ENCODE data around the gene RTP1. TPM values are rescaled to one million over a fixed set of nuclear protein-coding genes. Genes with fewer than 3 reads are reported as not detected.
"Not testable (repeated sequence)": the region's sequence is repeated elsewhere in the genome, so short reads cannot be mapped to it uniquely, and the experiment has no call there.

RTP1 gene, protein sequence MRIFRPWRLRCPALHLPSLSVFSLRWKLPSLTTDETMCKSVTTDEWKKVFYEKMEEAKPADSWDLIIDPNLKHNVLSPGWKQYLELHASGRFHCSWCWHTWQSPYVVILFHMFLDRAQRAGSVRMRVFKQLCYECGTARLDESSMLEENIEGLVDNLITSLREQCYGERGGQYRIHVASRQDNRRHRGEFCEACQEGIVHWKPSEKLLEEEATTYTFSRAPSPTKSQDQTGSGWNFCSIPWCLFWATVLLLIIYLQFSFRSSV
- total RNA-seq = not detected
- long read RNA-seq = 0 reads

DNA sequence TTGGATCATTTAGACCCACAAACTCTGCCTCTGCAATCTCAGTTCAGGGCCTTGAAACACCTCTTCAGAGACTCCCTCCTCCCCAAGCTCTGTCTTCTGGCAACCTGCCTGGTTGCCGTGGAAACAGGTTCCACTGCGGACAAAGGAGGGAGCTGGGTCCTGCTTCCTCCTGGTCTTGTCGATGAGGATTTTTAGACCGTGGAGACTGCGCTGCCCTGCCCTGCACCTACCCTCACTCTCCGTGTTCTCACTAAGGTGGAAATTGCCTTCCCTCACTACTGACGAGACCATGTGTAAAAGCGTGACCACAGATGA lies at the start of gene RTP1:
TSS of gene RTP1 (plus strand) at position 152 of the 315 bp plus-strand sequence. CDS start at position 182, 30 bp downstream.
- no peak for DNase-seq (ENCODE audit: low spot score)

DNA sequence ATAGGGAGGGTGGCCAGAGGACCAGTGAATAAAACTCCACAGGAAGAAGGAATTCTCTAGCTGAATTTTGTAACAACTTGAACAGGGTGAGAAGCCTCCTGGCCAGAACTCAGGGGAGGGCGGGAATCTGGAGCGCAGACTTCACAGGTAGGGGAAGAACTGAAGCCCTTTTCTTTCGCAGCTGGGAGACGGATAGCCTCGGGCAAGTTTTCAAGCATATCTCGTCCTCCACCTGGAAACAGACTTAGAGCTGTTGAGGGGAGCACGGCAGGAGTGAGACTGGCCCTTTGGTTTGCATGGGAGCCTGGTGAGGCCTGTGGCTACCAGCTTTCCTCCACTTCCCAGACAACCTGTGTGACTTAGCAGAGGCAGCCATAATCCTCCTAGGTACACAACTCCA lies 47.1 kb upstream of the RTP1 start:
- DNase-seq (ENCODE audit: low spot score) = no peak

DNA sequence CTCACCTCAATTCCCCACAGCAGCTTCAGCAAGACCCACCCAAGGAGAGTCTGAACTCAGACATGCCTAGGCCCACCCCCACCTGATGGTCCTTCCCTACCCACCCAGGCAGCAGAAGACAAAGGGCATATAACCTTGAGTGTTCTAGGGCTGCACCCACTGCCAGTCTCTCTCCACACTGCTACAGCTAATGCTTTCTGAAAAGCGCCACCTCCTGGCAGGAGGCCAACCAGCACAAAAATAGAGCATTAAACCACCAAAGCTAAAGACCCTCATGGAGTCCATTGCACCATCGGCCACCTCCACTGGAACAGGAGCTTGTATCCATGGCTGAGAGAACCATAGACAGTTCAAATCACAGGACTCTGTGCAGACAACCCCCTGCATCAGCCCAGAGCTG lies 46.7 kb upstream of the RTP1 start:
- no peak for DNase-seq (ENCODE audit: low spot score)

DNA sequence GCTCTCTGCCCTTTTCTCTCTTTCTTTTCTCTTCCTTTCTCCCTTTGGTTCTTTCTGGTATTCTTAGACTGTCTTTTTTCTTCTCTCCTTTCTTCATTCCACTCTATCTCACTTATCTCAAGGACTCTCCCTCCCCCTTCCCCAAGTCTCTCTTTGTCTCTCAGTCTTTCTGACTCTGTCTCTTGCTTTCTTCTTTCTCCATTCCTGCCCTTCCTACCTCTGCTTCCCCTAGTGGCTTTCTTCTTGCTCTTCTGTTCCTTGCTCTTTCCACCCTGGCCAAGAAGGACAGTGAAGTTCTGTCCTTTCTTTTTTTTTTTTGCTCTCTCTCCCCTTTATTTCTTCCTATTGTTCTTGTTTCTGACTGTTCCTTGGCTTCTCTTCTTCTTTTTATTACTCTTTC lies 35.7 kb upstream of the RTP1 start:
- DNase-seq (ENCODE audit: low spot score) = no peak

DNA sequence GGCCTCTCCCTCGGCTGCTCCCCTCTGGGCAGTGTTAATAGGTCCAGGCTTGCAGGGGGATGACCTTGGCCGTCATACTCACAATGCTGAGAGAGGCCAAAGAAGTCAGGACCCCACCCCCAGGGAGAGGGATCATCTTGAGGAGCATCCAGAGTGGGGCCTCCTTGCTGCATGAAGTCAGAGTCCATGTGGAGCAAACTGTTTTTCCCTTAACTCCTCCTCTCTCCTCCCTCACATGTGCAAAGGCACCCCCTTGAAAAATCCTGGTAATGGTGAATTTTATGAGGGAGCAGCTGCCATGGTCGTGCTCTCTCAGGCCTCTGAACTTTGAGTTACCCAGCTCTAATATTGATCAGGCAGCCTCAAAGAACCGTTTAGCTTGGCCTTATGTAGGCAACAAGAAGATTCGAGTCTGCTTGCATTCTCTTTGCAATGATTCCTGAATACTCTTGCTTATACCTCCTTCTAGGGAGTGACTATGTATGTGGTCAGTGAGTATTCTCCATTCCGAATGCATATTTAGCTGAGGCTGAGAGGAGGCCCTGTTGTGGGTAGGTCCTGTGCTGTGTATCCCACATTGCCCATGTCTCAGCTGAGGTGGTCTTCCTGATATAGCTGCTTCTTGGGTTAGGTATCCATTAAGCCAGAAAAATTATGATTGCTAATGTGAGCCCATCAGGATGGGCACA lies 34.9 kb upstream of the RTP1 start:
- no peak for DNase-seq (ENCODE audit: low spot score)

DNA sequence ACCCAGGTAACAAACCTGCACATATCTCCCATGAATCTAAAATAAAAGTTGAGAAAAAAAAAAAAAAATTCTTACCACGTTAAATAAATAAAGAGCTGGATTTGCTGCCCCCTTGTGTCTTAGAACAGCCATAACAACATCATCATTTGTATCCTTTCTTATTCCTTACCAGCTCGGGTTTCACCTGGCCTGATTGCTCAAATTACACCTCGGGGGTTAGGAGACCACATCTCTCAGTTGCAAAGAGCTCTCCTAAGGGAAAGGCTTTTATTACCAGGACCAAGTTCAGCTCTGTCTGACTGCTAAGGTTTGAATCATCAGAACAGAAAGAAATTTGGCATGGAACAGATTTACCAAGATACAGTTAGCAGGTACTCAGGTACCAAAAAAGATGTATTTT lies 32.1 kb upstream of the RTP1 start:
- no peak for DNase-seq (ENCODE audit: low spot score)

DNA sequence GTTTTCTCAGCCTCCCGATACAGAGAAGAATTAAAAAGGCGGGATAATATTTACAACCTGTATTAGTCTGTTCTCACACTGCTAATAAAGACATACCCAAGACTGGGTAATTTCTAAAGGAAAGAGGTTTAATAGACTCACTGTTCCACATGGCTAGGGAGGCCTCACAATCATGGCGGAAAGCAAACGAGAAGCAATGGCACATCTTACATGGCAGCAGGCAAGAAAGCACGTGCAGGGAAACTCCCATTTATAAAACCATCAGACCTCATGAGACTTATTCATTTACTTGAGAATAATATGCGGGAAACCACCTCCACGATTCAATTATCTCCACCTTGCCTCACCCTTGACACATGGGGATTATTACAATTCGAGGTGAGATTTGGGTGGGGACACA lies 30.5 kb upstream of the RTP1 start:
- DNase-seq (ENCODE audit: low spot score) = no peak

DNA sequence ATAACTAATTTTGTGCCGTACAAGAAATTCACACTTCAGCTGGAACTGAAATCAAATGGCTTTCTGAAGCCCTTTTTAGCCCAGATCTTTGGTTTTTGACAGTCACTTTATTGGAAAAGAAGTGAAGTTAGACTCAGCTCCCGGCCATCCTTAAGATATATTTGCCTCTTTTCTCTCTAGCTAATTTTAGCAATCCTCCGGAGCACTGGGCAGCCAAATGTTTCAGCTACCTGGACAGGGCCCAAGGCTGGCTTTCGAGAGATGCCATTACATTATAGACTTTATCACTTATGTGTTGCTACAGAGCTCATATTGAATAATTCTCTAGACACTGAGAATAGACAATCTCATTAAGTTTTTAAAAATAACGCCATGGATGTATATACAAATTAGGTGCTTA lies 29.5 kb upstream of the RTP1 start:
- DNase-seq (ENCODE audit: low spot score) = no peak

DNA sequence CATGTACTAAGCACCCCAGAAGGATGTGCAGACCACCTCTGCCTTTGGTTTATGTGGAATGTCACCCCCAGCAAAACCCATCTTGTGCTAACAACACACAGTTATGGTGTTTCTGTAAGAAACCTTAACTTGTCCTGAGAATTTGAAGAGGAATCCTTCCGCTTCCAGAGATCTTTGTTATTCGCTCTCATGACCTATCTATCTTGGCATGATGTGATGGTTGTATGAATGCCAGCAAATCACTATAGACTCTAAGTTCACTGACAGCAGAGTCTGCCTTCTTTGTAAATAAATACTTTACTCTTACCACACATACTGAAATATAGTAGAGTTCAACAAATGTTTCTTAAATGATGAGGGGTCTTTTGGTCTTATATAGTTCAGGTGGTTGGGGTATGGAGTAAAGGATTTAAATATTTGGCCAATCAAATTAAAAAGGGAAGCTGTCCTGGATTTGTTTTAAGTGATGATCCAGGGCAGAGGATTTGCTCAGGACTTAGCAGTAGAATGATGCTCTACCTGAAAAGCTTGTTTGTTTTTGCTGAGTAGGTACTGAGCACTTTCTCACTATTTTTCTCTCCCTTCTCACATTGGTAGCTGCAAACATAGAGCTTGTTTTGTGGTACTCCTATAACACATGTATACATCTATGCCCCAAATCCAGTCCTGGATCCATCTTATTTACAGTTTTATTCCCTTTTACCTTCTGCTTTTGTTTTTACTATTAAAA lies 27.9 kb upstream of the RTP1 start:
- no peak for DNase-seq (ENCODE audit: low spot score)

DNA sequence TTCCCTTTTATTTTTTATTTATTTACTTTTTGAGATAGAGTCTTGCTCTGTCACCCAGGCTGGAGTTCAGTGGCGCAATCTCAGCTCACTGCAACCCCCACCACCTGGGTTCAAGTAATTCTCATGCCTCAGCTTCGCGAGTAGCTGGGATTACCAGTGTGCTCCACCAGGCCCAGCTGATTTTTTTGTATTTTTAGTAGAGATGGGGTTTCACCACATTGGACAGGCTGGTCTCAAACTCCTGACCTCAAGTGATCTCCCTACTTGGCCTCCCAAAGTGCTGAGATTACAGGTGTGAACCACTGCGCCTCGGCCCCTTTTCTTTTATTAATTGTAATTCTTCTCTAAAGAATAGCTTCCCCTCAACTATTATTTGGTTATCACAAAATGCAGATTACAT lies 26.4 kb upstream of the RTP1 start:
- not testable (repeated sequence) for DNase-seq (ENCODE audit: low spot score)

DNA sequence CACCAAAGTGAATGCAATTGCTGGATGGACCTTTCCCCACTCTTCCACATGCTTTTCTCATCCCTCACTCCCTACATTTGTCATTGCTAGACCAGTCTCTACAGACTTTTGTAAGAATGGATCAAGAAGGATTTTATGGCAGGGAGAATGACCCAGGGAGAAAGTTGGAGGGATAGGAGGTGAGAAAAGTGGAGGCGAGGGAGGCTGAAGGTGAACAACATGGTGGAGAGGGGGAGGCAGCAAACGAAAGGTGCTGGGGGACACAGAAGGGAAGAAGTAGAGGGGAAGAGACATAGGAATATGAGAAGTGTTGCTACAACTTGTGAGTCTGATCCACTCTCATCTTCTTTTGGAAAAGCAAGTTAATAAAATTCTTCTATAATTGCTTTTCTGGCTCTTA lies 24.4 kb upstream of the RTP1 start:
- no peak for DNase-seq (ENCODE audit: low spot score)

DNA sequence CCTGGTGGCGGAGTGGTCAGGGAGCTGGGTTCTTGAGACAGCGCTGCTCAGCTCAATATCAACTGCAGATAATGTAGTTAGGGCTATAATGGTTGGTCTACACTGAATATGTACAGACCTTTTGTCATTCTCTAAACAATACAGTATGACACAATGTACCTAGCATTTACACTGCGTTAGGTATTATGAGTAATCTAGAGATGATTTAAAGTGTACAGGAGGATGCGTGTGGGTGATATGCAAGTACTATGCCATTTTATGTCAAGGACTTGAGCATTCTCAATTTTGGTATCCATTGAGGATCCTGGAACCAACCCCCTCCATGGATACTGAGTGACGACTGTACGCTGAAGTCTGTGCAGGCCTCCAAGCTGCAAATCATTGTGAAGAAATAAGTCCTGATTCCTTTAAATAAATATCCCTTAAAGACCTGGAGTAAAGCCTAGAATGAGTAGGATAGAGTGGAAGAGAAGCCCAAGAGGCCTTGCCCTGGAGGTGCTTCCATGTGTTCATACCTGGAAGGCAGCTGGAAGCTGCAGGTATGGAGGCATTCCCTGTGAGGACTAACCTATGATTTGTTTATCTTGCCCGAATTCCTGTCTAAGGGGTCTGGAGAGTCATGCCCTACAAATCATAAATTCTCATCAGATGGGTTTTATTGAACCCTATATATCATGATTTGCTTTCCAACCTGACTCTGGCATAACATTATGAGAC lies 15.7 kb upstream of the RTP1 start:
- DNase-seq (ENCODE audit: low spot score) = no peak

DNA sequence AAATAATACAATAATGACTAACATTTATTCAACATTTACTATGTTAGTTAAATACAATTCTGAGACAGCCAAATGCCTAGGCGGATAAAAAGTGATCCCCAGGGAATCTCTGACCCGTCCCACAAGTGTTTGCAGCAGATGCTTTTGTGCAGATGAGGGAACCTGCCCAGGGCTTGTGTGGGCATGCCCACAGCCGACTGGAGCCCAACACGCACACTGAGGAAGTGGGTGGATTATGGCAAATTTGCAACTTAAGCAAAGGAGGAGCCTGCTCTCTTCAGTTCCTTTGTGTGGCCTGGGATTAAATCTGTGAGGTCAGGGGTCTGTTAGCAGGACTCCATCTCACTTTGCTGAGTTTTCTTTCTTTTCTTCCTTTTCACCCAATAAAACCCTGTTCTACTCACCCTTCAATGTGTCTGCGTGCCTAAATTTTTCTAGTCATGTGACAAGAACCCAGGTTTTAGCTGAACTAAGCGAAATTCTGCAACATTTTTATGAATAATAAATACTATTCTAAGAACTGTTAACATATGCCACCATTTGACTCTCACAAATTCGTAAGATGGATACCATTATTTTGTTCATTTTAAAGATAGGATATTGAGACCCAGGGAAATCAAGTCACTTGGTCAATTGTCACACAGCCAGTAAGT lies 13.9 kb upstream of the RTP1 start:
- no peak for DNase-seq (ENCODE audit: low spot score)

DNA sequence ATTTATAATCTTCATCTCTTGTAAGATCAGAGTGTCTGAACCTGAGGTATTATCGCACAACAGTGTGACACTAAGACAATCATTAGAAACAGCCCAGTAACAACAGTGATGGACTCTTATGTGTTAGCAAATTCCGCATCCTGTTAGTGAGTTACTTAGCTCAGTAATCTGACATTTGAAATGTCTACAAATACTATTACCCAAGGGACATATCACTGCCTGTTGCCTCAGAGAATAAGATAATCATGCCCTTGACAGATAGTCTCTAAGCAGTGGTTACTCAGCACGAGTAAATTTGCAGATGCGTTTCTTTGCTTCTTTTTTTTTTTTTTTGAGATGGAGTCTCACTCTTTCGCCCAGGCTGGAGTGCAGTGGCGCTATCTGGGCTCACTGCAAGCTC lies 13.4 kb upstream of the RTP1 start:
- no peak for DNase-seq (ENCODE audit: low spot score)

DNA sequence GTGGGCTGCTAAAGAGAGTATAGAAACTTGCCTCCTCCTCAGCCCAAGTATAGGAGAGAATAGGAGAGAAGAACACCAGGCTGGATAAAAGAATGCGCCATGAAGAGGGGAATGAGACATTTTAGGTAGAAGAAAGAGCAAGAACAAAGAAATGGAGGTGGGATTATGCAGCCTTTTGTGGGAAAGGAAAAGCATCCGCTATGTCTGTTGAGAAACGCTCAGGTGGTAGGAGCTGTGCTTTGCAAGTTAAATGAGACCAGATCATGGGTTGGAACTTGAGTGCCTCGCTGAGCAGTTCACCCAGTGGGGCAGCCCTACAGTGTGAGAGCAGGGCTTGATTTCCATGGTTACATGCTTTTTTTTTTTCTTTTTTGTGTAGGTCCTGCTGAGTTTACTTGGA lies 11.5 kb upstream of the RTP1 start:
- no peak for DNase-seq (ENCODE audit: low spot score)

DNA sequence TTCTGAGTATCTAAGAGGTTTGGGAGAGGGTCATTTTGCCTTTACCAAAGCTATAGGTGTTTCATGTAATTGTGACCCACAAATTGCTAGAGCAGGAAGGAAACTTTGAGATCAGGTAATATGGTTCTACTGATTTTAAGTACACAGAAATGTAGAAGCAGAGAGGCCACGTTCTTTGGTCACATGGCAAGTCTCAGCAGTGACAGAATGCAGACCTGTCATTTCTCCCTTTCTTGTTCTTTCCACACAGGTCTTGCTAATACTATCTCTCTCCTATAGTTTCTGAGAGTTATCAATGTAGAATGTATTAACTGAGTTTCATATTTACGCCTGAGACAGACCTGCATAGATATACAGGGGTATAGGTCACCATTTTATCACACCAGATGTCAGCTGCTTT lies 10.9 kb upstream of the RTP1 start:
- DNase-seq (ENCODE audit: low spot score) = no peak

DNA sequence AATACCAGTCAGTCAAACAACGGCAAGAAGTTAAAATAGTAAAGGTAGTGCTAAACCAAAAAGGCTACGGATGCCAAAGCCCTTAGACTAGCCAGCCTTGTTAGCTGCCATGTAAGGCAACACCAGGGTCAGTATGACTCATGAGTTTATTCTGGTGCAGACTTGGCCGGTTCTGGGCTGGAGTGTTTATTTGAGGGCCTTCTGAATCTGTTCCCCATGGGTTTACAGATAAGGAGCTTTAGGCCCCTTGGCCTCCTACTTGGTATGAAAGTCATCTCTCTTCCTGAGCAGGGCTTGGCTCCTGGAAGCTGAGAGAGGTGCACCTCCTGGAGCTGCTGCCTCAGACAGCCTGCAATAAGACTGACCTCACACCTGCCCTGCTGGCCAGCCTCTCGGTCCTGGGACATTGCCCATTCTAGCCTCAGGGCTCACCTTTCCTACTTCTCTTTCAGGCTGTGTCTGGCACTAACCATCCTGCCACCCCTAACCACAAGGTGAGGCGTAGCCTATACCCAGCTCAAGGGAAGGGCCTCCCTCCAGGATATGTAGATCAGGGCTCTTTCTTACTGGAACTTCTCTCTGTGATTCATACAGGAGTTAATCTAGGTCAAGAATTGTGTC lies 10.4 kb upstream of the RTP1 start:
- no peak for DNase-seq (ENCODE audit: low spot score)

DNA sequence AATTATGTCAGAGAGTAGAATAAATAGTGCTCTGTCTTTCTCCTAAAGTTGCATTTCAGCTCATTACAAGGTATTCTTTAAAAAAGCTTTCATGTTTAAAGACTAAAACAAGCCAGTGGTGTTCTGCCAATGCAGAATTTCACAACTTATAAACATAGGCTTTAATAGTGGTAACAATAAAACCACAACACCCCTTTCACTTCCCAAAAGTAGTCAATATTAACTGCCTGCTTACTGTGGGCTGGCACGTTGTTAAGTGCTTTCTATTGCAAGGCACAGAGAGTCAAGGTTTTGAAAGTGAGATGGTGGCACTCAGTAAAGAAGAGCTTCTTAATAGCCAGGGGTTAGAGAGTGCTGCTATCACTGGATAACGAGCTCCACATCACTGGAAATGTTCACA lies 8.4 kb upstream of the RTP1 start:
- DNase-seq (ENCODE audit: low spot score) = no peak

DNA sequence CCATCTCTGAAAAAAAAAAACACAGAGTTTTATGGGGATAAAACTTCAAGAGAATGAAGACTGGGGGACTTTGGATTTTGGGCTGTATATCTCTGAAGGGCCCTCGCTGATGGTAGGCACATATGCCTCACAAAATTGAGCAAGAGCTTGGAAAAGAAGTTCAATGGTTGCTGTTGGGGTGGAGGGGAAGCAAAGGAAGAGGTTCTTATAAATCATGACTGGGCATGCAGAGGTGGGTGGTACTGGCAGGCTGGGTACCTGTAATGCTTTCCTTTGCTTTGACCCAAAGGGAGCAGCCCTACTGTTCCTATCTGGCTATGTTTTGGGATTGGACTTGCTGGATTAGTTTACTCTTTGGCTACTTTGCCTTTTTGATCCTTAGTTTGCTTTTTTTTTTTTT lies 6.0 kb upstream of the RTP1 start:
- no peak for DNase-seq (ENCODE audit: low spot score)

DNA sequence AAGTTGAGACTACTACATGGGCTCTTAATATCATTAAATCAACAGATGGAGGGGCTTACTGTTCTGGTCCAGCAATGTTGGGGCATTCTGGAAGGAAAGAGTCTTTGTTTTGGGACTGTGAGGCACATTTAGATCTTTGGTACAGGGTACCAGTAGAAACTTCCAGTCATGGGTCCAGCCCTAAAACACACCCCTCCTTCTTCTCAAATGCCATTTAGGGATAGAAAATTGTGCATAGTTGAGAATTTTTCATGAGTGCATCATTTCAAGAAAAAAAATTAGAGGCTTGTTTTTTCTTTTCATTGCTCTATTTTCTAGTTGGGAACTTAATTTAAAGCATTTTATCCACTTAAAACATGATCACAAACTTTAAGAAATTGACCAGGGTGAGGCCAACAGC lies 4.1 kb upstream of the RTP1 start:
- no peak for DNase-seq (ENCODE audit: low spot score)

All from mesenteric fat pad (tissue), 1 donor.